HG03520 (cell line): ENCODE results near the gene PAOX.

Experiments used
- ATAC-seq: cut with Tn5 transposase; IDR thresholded peaks from one replicate; pipeline ENCODE4 v1.9.1; 2021; ENCODE audit warnings: mild to moderate bottlenecking, moderate library complexity; ENCODE audit not compliant: unreplicated experiment

PAOX gene

GRCh38 chr10:133379152-133379800 lies at the start of gene PAOX:
Gene PAOX, plus strand, starts transcription at chr10:133379262. Its CDS starts 55 bp downstream, at chr10:133379317.
- ATAC-seq: peak; percentile 48

GRCh38 chr10:133329491-133330202 lies 49.4 kb upstream of the PAOX start:
- ATAC-seq: peak; percentile 81

DNA sequence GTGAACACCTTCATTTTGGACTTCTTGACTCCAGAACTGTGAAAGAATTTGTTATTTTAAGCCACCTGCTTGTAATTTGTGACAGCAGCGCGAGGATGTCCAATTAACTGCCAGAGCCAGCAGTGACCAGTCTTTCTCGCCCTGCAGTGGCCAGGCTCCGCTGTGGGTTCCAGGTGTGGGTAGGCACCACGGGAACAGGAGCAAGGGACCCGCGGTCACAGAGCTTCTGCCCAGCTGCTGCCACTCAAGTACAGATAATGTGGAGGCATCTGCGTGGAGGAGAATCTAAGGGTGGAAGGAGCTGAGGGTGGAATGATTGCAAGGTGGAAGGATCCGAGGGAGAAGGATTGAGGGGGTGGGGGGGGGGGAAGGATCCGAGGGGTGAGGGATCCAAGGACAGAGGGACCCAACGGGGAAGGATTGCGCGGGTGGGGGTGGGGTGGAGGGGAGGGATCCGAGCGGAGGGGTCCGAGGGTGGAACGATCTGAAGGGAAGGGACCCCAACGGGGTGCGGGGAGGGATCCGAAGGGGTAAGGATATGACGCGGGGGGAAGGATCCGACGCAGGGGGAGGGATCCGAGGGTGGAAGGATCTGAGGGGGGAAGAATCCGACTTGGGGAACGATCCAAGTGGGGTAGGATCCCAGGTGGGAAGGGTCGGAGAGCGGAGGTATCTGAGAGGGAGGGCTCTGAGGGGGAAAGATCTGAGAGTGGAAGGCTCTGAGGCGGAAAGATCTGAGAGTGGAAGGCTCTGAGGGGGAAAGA lies 45.9 kb upstream of the PAOX start:
- ATAC-seq: no peak

DNA sequence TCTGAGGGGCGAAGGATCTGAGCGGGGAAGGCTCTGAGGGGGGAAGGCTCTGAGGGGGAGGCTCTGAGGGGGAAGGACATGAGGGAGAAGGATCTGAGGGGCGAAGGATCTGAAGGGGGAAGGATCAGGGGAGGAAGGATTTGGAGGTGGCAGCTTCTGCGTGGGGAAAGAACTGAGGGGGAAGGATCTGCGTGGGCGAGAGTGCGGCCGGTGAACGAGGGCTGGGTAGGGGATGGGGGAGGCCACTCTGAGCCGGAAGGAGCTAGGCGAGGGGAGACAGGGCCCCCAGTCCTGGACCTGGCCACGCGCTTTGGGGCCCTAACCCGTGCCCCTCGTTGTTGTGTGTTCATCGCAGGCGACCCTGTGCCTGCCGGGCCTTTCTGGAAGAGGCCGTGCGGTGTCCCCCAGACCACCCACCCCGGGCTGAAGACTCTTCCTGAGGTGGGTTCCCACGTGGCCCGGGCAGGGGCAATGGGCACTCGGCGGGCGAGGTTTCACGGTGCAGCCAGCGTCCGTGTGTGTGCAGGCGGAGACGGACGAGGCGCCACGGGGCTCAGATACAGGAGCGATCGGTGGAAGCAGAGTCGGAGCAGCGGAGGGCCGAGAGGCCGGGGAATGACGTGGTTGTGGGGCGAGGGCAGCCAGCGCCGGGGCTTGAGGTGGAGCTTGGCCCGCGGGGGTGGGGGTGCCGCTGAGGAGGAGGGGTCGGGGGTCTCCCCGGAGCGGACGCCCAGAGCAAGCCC lies 44.4 kb upstream of the PAOX start:
- ATAC-seq: no peak

GRCh38 chr10:133335246-133336117 lies 43.6 kb upstream of the PAOX start:
- ATAC-seq: no peak

- no peak for ATAC-seq
Observed at GRCh38 chr10:133336118-133336576, 42.9 kb upstream of the PAOX start.

DNA sequence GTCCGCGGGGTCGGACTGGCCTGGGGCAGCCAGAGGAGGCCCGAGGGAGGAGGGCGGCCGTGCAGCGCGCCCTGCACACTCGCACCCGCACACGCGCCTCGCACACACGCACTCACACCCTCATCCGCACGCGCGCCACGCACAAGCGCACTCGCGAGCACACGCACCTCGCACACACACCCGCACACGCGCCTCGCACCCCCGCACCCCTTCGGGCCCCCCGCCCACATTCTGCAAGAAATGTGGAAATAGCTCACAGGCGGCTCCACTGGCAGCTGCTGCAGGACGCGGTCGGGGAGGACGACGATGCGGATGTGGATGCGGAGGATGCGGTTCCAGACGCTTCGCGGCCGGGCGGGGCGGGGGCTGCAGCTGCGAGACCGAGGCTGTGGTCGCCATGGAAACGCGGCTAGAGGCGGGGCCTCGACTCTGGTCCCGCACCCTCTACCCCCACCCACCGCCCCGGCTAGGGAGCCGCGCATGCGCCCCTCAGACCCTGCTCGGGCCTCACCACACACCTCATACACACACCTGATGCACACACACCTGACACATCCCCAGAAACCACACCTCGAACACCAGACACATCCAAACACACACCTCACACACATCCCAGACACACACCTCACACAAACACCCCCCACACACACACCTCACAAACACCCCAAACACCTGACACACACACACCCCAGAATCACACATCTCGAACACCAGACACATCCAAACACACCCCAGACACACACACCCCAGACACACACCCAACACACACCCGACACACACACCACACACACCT lies 42.3 kb upstream of the PAOX start, which contains the start of gene CALY:
Gene CALY, minus strand, starts transcription at position 320 of the 793 bp plus-strand sequence. CDS start 7,907 bp downstream, outside the sequence.
- no peak for ATAC-seq

DNA sequence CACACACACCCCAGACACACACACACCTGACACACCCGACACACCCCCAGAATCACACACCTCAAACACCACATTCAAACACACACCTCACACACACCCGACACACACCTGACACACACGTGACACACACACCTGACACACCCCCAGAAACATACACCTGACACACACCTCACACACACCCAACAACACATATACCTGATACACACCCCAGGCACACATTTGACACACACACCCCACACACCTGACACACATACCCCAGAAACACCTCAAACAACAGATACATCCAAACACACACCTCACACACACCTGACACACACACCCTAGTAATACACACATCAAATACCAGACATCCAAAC lies 41.7 kb upstream of the PAOX start:
- no peak for ATAC-seq

GRCh38 chr10:133338080-133339071 lies 40.7 kb upstream of the PAOX start:
- no peak for ATAC-seq

DNA sequence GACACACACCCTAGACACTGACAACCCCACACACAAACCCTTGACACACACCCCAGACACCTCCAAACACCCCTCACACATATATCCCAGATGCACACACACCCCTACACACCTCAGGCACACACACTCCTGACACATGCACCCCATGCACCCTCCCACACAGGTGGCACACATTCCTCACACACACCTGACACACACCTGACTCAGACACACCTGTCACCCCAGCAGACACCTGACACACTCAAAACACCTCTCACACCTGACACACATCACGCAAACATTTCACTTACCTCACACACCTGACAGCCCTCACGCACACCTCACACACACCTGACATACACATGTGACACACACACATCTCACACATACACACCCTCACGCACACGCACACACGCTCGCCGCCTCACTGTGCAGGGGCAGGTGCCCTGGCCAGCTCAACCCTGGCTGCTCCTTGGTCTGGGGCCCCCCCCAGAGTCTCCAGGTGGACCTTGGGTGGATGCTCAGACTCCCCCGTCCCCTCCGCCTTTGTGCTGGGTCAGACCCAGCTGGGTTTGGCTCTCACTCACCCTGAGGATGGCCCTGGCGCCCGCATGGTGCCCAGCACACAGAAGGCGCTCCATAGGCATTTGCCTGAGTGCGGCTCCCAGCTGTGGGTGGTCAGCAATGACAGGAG lies 39.2 kb upstream of the PAOX start:
- no peak for ATAC-seq

GRCh38 chr10:133341983-133342382 lies 37.1 kb upstream of the PAOX start:
- ATAC-seq: no peak

GRCh38 chr10:133342942-133343341 lies 36.1 kb upstream of the PAOX start:
- no peak for ATAC-seq

GRCh38 chr10:133343558-133343957 lies 35.5 kb upstream of the PAOX start:
- ATAC-seq: no peak

DNA sequence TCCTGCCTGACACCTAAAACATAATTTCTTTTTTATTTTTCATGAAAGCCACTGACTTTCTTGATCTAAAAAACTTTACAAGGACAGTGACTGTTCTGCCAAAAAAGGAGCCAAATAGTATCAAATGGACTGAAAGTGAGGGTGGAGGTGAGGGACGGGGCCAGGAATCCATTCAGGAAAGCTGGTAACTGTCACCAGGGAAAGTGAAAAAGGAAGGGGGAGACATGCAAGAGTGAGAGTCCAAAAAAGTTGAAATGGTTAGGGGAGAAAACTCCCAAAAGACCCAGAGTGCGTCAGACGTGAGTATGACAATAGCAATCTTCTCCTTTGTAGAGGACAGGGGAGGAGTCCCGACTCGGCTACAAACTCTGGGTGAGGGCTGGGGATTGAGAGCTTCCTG lies 34.8 kb upstream of the PAOX start:
- ATAC-seq: no peak

- ATAC-seq: no peak
Observed at GRCh38 chr10:133346413-133346812, 32.6 kb upstream of the PAOX start.

GRCh38 chr10:133347710-133348517 lies 31.1 kb upstream of the PAOX start:
- ATAC-seq: no peak

DNA sequence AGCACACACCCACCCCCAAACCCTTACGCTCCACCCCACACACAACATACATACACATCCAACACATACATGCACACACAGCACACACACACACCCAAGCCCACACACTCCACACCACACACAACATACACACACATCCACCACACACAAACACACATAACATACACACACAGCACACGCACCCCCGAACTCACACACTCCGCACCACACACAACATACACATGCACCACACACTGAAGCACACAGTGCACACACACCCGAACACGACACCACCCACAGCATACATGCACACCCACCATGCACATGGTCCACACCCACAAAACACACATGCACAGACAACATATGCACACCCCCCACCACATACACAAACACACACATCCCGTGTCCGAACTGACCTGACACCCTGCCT lies 29.9 kb upstream of the PAOX start:
- ATAC-seq: no peak
